Measurements from ENCODE around the gene SLC29A4.
"Not testable (repeated sequence)": the region's sequence is repeated elsewhere in the genome, so short reads cannot be mapped to it uniquely, and the experiment has no call there.

Gene SLC29A4
- total RNA-seq: 0.52 to 0.77 (median 0.69) reads per million in 3 donors

- no peaks in the 10 kb centered on the region for H3K27me3 ChIP-seq (replicated peaks; ENCODE audit: control insufficient read depth, insufficient read depth, low read length, poor library complexity, severe bottlenecking)
- no peaks in the 10 kb centered on the region for H3K36me3 ChIP-seq (ENCODE audit: control insufficient read depth, insufficient read depth, low read length)
- no peaks in the 10 kb centered on the region for H3K9me3 ChIP-seq (ENCODE audit: control insufficient read depth, low read length)
- DNase-seq: no peak
- peaks cover 8% of the 10 kb centered on the region for H3K4me1 ChIP-seq (ENCODE audit: control insufficient read depth, insufficient read depth, low read length, poor library complexity, severe bottlenecking)
- H3K4me3 ChIP-seq (ENCODE audit: insufficient read depth, low read depth, low read length, poor library complexity, severe bottlenecking): peak within 1 kb of the TSS; percentile 29
- H3K27ac ChIP-seq (ENCODE audit: insufficient read depth, low read length, poor library complexity, severe bottlenecking): no peak within 1 kb of the TSS
Observed at GRCh38 chr7:5282543-5283316, at the start of gene SLC29A4. Gene SLC29A4, plus strand, starts transcription at chr7:5282943. Its CDS starts 4,874 bp downstream, at chr7:5287817.

- H3K27ac ChIP-seq (ENCODE audit: insufficient read depth, low read length, poor library complexity, severe bottlenecking): no peak overlapping the region
- no peaks in the 10 kb centered on the region for H3K9me3 ChIP-seq (ENCODE audit: control insufficient read depth, low read length)
- DNase-seq: no peak
- H3K4me3 ChIP-seq (ENCODE audit: insufficient read depth, low read depth, low read length, poor library complexity, severe bottlenecking): no peak overlapping the region
- peaks cover 2% of the 10 kb centered on the region for H3K4me1 ChIP-seq (ENCODE audit: control insufficient read depth, insufficient read depth, low read length, poor library complexity, severe bottlenecking)
- H3K27me3 ChIP-seq (replicated peaks; ENCODE audit: control insufficient read depth, insufficient read depth, low read length, poor library complexity, severe bottlenecking): no peaks in the 10 kb centered on the region
- H3K36me3 ChIP-seq (ENCODE audit: control insufficient read depth, insufficient read depth, low read length): peaks cover 19% of the 10 kb centered on the region
Observed at GRCh38 chr7:5234852-5235831, 47.6 kb upstream of the SLC29A4 start.

GRCh38 chr7:5237286-5237685 lies 45.5 kb upstream of the SLC29A4 start:
- no peaks in the 10 kb centered on the region for H3K36me3 ChIP-seq (ENCODE audit: control insufficient read depth, insufficient read depth, low read length)
- no peak overlapping the region for H3K27ac ChIP-seq (ENCODE audit: insufficient read depth, low read length, poor library complexity, severe bottlenecking)
- no peaks in the 10 kb centered on the region for H3K9me3 ChIP-seq (ENCODE audit: control insufficient read depth, low read length)
- H3K4me1 ChIP-seq (ENCODE audit: control insufficient read depth, insufficient read depth, low read length, poor library complexity, severe bottlenecking): peaks cover 11% of the 10 kb centered on the region
- H3K4me3 ChIP-seq (ENCODE audit: insufficient read depth, low read depth, low read length, poor library complexity, severe bottlenecking): no peak overlapping the region
- H3K27me3 ChIP-seq (replicated peaks; ENCODE audit: control insufficient read depth, insufficient read depth, low read length, poor library complexity, severe bottlenecking): no peaks in the 10 kb centered on the region
- no peak for DNase-seq

- H3K36me3 ChIP-seq (ENCODE audit: control insufficient read depth, insufficient read depth, low read length): no peaks in the 10 kb centered on the region
- H3K27ac ChIP-seq (ENCODE audit: insufficient read depth, low read length, poor library complexity, severe bottlenecking): no peak overlapping the region
- H3K4me1 ChIP-seq (ENCODE audit: control insufficient read depth, insufficient read depth, low read length, poor library complexity, severe bottlenecking): peaks cover 11% of the 10 kb centered on the region
- no peak for DNase-seq
- no peaks in the 10 kb centered on the region for H3K27me3 ChIP-seq (replicated peaks; ENCODE audit: control insufficient read depth, insufficient read depth, low read length, poor library complexity, severe bottlenecking)
- H3K9me3 ChIP-seq (ENCODE audit: control insufficient read depth, low read length): no peaks in the 10 kb centered on the region
- H3K4me3 ChIP-seq (ENCODE audit: insufficient read depth, low read depth, low read length, poor library complexity, severe bottlenecking): no peak overlapping the region
Observed at GRCh38 chr7:5238500-5238899, 44.2 kb upstream of the SLC29A4 start.

GRCh38 chr7:5243261-5243660 lies 39.5 kb upstream of the SLC29A4 start:
- H3K9me3 ChIP-seq (ENCODE audit: control insufficient read depth, low read length): no peaks in the 10 kb centered on the region
- no peak overlapping the region for H3K4me3 ChIP-seq (ENCODE audit: insufficient read depth, low read depth, low read length, poor library complexity, severe bottlenecking)
- H3K36me3 ChIP-seq (ENCODE audit: control insufficient read depth, insufficient read depth, low read length): no peaks in the 10 kb centered on the region
- H3K4me1 ChIP-seq (ENCODE audit: control insufficient read depth, insufficient read depth, low read length, poor library complexity, severe bottlenecking): peaks cover 11% of the 10 kb centered on the region
- H3K27me3 ChIP-seq (replicated peaks; ENCODE audit: control insufficient read depth, insufficient read depth, low read length, poor library complexity, severe bottlenecking): no peaks in the 10 kb centered on the region
- no peak overlapping the region for H3K27ac ChIP-seq (ENCODE audit: insufficient read depth, low read length, poor library complexity, severe bottlenecking)
- DNase-seq: no peak

GRCh38 chr7:5248201-5248885 lies 34.4 kb upstream of the SLC29A4 start:
- Histone ChIP-seq H3K27ac (ENCODE audit: insufficient read depth, low read length, poor library complexity, severe bottlenecking) (no peak overlapping the region), H3K27me3 (replicated peaks; ENCODE audit: control insufficient read depth, insufficient read depth, low read length, poor library complexity, severe bottlenecking) (no peaks in the 10 kb centered on the region), H3K36me3 (ENCODE audit: control insufficient read depth, insufficient read depth, low read length) (no peaks in the 10 kb centered on the region), H3K9me3 (ENCODE audit: control insufficient read depth, low read length) (no peaks in the 10 kb centered on the region), H3K4me1 (ENCODE audit: control insufficient read depth, insufficient read depth, low read length, poor library complexity, severe bottlenecking) (no peaks in the 10 kb centered on the region), H3K4me3 (ENCODE audit: insufficient read depth, low read depth, low read length, poor library complexity, severe bottlenecking) (no peak overlapping the region)
- no peak for DNase-seq

- H3K27ac ChIP-seq (ENCODE audit: insufficient read depth, low read length, poor library complexity, severe bottlenecking); H3K4me3 ChIP-seq (ENCODE audit: insufficient read depth, low read depth, low read length, poor library complexity, severe bottlenecking); H3K36me3 ChIP-seq (ENCODE audit: control insufficient read depth, insufficient read depth, low read length); H3K27me3 ChIP-seq (replicated peaks; ENCODE audit: control insufficient read depth, insufficient read depth, low read length, poor library complexity, severe bottlenecking); DNase-seq; H3K9me3 ChIP-seq (ENCODE audit: control insufficient read depth, low read length); H3K4me1 ChIP-seq (ENCODE audit: control insufficient read depth, insufficient read depth, low read length, poor library complexity, severe bottlenecking): not testable (repeated sequence)
Observed at GRCh38 chr7:5250787-5251186, 32.0 kb upstream of the SLC29A4 start.

GRCh38 chr7:5253529-5253928 lies 29.2 kb upstream of the SLC29A4 start:
- H3K9me3 ChIP-seq (ENCODE audit: control insufficient read depth, low read length); H3K27ac ChIP-seq (ENCODE audit: insufficient read depth, low read length, poor library complexity, severe bottlenecking); DNase-seq: not testable (repeated sequence)

GRCh38 chr7:5254371-5254770 lies 28.4 kb upstream of the SLC29A4 start:
- not testable (repeated sequence) for DNase-seq; H3K27me3 ChIP-seq (replicated peaks; ENCODE audit: control insufficient read depth, insufficient read depth, low read length, poor library complexity, severe bottlenecking); H3K27ac ChIP-seq (ENCODE audit: insufficient read depth, low read length, poor library complexity, severe bottlenecking); H3K4me1 ChIP-seq (ENCODE audit: control insufficient read depth, insufficient read depth, low read length, poor library complexity, severe bottlenecking); H3K36me3 ChIP-seq (ENCODE audit: control insufficient read depth, insufficient read depth, low read length); H3K4me3 ChIP-seq (ENCODE audit: insufficient read depth, low read depth, low read length, poor library complexity, severe bottlenecking); H3K9me3 ChIP-seq (ENCODE audit: control insufficient read depth, low read length)

More at GRCh38 chr7:5253529-5253928, 29.2 kb upstream of the SLC29A4 start:
- H3K4me1 ChIP-seq (ENCODE audit: control insufficient read depth, insufficient read depth, low read length, poor library complexity, severe bottlenecking); H3K36me3 ChIP-seq (ENCODE audit: control insufficient read depth, insufficient read depth, low read length); H3K27me3 ChIP-seq (replicated peaks; ENCODE audit: control insufficient read depth, insufficient read depth, low read length, poor library complexity, severe bottlenecking); H3K4me3 ChIP-seq (ENCODE audit: insufficient read depth, low read depth, low read length, poor library complexity, severe bottlenecking): not testable (repeated sequence)

Data from effector memory CD4-positive, alpha-beta T cell (primary cell).